ENCODE results near the gene TMEM176B.

The TMEM176B gene

DNA sequence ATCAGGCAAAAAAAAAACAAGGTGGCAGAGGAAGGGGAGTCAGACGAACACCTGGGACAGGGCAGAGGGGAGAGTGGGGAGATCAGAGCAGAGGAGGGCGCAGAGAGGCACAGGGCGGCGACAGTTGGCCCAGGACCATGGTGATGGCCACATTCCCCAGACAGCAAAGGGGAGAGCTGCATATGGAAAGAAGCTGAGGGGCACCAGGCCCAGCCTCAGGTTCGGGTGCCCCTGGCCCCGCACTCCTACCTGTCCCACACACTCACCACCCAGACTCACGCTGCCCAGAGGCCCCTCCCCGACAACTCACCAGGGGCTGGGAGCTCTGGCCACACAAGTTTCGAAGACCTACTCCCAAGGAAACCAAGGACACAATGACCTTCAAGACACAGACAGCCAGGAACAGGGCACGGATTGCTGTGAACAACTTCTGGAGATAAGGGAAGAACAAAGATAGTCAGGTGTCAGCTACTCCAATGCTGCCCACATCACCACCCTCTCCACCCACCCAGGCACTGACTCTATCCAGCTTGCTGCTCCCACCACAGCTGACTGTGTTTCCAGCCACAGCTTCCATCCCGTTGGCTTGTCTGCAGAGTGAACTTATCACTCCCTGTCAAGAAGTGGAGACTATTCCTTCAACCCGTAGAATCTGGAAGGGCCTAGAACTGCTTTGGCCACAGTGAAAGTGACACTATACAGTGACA lies 8.3 kb downstream of the TMEM176B start:
- H3K27me3 ChIP-seq = peaks cover 27% of the 10 kb centered on the region
- H3K4me3 ChIP-seq (ENCODE audit: low read depth in 1 of 2, low read length in 1 of 2) = no peak overlapping the region
- TF ChIP-seq, protein P1, sequence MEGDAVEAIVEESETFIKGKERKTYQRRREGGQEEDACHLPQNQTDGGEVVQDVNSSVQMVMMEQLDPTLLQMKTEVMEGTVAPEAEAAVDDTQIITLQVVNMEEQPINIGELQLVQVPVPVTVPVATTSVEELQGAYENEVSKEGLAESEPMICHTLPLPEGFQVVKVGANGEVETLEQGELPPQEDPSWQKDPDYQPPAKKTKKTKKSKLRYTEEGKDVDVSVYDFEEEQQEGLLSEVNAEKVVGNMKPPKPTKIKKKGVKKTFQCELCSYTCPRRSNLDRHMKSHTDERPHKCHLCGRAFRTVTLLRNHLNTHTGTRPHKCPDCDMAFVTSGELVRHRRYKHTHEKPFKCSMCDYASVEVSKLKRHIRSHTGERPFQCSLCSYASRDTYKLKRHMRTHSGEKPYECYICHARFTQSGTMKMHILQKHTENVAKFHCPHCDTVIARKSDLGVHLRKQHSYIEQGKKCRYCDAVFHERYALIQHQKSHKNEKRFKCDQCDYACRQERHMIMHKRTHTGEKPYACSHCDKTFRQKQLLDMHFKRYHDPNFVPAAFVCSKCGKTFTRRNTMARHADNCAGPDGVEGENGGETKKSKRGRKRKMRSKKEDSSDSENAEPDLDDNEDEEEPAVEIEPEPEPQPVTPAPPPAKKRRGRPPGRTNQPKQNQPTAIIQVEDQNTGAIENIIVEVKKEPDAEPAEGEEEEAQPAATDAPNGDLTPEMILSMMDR (IDR thresholded peaks at IDR 0.05) = no peak
- H3K9me3 ChIP-seq = no peaks in the 10 kb centered on the region
- no peak overlapping the region for H3K27ac ChIP-seq
- no peaks in the 10 kb centered on the region for H3K36me3 ChIP-seq
- H3K4me1 ChIP-seq (ENCODE audit: control insufficient read depth in 1 of 2, insufficient read depth in 1 of 2, low read depth in 1 of 2, low read length in 1 of 2) = peaks cover 10 to 13% of the 10 kb centered on the region in 2 experiments

DNA sequence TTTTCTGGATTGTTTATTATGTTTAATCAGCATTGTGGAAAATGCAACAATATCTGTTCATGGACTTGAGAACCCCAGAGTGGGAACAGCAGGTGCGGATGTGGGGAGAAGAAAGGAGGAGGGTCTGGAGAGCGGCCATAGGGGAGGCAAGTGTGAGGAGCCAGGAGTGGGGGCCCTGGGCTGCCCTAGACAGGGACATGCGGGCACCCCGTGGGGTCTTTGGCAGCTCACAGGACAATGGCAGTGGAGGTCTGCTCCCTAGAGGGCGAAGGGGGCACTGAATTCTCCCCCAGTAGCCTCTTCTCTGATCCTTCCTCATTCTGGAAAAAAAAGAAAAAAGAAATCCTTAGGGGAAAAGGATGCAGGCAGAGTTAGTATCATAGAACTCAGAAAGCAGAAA lies 8.9 kb downstream of the TMEM176B start:
- TF ChIP-seq, protein P1 (IDR thresholded peaks at IDR 0.05) = no peak
- Histone ChIP-seq H3K4me3 (ENCODE audit: low read depth in 1 of 2, low read length in 1 of 2) (no peak overlapping the region), H3K36me3 (no peaks in the 10 kb centered on the region), H3K27ac (no peak overlapping the region), H3K4me1 (ENCODE audit: control insufficient read depth in 1 of 2, insufficient read depth in 1 of 2, low read depth in 1 of 2, low read length in 1 of 2) (peaks cover 10 to 13% of the 10 kb centered on the region in 2 experiments), H3K27me3 (peaks cover 21% of the 10 kb centered on the region), H3K9me3 (no peaks in the 10 kb centered on the region)

DNA sequence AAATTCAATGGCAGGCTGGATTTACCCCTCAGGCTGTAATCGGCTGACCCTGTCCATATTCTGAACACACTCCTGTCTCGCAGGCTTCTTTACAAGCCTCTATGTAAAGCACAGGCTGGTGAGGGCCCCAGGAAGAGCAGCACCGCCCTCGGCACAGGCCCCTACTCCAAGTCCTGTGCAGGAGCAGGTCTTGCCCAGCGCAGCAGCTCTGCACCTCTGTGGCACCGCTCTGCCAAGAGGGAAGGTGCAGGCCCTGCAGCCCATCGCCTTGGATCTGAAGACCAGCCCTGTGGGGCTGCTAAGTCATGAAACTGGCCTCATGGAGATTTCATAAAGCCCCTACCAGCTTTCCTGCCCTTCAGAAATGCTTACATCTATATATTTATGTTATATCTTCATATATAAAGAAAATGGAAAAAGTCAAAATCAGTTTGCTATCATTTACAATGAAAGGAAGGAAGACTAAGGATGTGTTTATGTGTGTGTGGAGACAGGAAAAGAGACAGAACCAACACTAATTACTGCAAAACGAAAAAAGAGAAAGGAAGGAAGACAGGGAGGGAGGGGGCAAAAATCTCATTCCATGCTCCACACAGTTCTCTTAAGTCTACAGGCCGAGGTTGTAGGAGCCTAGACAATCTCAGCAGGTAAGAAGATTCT lies 9.6 kb downstream of the TMEM176B start:
- peaks cover 13% of the 10 kb centered on the region for H3K27me3 ChIP-seq
- no peaks in the 10 kb centered on the region for H3K36me3 ChIP-seq

DNA sequence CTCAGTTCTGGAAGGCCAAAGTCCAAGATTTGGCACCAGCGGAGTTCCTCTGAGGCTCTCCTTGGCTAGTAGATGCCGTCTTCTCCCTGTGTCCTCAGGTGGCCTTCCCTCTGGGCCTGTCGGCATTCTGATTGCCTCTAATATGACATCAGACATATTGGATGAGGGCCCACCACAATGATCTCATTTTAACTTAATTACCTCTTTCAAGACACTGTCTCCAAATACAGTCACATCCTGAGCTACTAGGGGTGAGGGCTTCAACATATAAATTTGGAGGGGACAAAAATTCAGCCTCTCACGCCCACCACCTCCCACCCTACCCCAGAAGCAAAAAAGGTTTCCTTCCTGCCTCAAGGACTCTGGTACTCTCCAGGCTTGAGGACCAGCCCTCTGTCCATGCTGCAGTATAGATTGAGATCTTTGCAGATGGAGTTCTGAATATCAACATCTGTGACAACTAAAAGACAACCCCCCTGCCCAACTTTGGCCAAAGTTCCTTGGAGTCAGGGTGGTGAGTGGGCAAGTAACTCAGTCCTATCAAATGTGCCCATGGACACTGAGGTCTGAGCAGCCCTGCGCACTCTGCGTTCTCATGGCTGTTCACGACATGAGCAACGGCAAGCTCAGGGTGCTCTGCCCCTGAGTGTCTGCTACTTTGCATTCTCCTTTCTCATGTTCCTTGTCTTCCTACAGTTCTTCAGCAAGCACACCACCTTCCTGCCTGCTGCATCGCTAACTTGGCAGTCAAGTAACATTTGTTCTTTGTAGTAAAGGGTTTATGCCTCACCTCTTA lies 11.5 kb downstream of the TMEM176B start:
- Histone ChIP-seq H3K36me3 (no peaks in the 10 kb centered on the region), H3K27me3 (no peaks in the 10 kb centered on the region)

More for the DNA sequence above, 9.6 kb downstream of the TMEM176B start:
- Histone ChIP-seq H3K4me3 (ENCODE audit: low read depth in 1 of 2, low read length in 1 of 2) (no peak overlapping the region), H3K27ac (no peak overlapping the region), H3K9me3 (no peaks in the 10 kb centered on the region), H3K4me1 (ENCODE audit: control insufficient read depth in 1 of 2, insufficient read depth in 1 of 2, low read depth in 1 of 2, low read length in 1 of 2) (peaks cover 15 to 19% of the 10 kb centered on the region in 2 experiments)
- TF ChIP-seq, protein P1 (IDR thresholded peaks at IDR 0.05) = no peak

More for the DNA sequence above, 11.5 kb downstream of the TMEM176B start:
- Histone ChIP-seq H3K4me1 (ENCODE audit: control insufficient read depth in 1 of 2, insufficient read depth in 1 of 2, low read depth in 1 of 2, low read length in 1 of 2) (peaks cover 23 to 35% of the 10 kb centered on the region in 2 experiments), H3K9me3 (no peaks in the 10 kb centered on the region), H3K27ac (no peak overlapping the region), H3K4me3 (ENCODE audit: low read depth in 1 of 2, low read length in 1 of 2) (no peak overlapping the region)
- TF ChIP-seq, protein P1 (IDR thresholded peaks at IDR 0.05) = no peak

Data from neutrophil (primary cell).